ENCODE measurements around the gene PDZK1. TPM values are rescaled to one million over a fixed set of nuclear protein-coding genes. Genes with fewer than 3 reads are reported as not detected.

Gene PDZK1
- total RNA-seq = not detected

- no peak within 1 kb of the TSS for H3K4me3 Mint-ChIP-seq
- H3K27me3 Mint-ChIP-seq = no peaks in the 10 kb centered on the region
- no peak within 1 kb of the TSS for H3K27ac Mint-ChIP-seq
- POLR2A ChIA-PET = no interaction called here
- DNase-seq (no peak), ATAC-seq (no peak)
- intact Hi-C loops (cut with micrococcal nuclease) = no loop called here
- no peaks in the 10 kb centered on the region for H3K9me3 Mint-ChIP-seq
- TF ChIP-seq CTCF (IDR thresholded peaks at IDR 0.05) = no peak
- H3K36me3 Mint-ChIP-seq (ENCODE audit: low read depth) = no peaks in the 10 kb centered on the region
- CTCF ChIA-PET = interaction anchor here (1.6 kb wide), 1 partner anchor 14 kb away, joined by 5 read pairs; no protein-coding TSS in a partner anchor
- no peaks in the 10 kb centered on the region for H3K4me1 Mint-ChIP-seq (ENCODE audit: low read depth)
These were observed at the start of gene PDZK1 for GRCh38 chr1:145707183-145707867. TSS of gene PDZK1 (minus strand) at chr1:145707368. CDS start at chr1:145688021, 19,347 bp downstream.

- H3K9me3 Mint-ChIP-seq = no peaks in the 10 kb centered on the region
- H3K27ac Mint-ChIP-seq = peak overlapping the region; percentile 30
- TF ChIP-seq CTCF (IDR thresholded peaks at IDR 0.05) = no peak
- no peak for DNase-seq
- intact Hi-C loops (cut with micrococcal nuclease) = no loop called here
- peaks cover 12% of the 10 kb centered on the region for H3K4me1 Mint-ChIP-seq (ENCODE audit: low read depth)
- ChIA-PET CTCF (interaction anchor here (1.0 to 2.2 kb wide), 4 partner anchors 16 to 94 kb away, joined by 3 to 12 read pairs (median 4); partner anchors contain the start of gene NUDT17), POLR2A (interaction anchor here (0.7 kb wide), 1 partner anchor 40 kb away, joined by 3 read pairs; no protein-coding TSS in a partner anchor)
- no peaks in the 10 kb centered on the region for H3K27me3 Mint-ChIP-seq
- H3K36me3 Mint-ChIP-seq (ENCODE audit: low read depth) = peaks cover 36% of the 10 kb centered on the region
- no peak overlapping the region for H3K4me3 Mint-ChIP-seq
- ATAC-seq = no peak
These were observed 44.4 kb upstream of the PDZK1 start for GRCh38 chr1:145751491-145752037.

- H3K27ac Mint-ChIP-seq = no peak overlapping the region
- peaks cover 36% of the 10 kb centered on the region for H3K36me3 Mint-ChIP-seq (ENCODE audit: low read depth)
- CTCF ChIA-PET = interaction anchor here (1.0 to 2.2 kb wide), 4 partner anchors 14 to 95 kb away, joined by 3 to 12 read pairs (median 4); partner anchors contain the start of gene NUDT17
These were observed 43.3 kb upstream of the PDZK1 start for GRCh38 chr1:145750426-145750825.

GRCh38 chr1:145747398-145748247 is 40.5 kb upstream of the PDZK1 start:
- H3K4me3 Mint-ChIP-seq = no peak overlapping the region

More at GRCh38 chr1:145750426-145750825, 43.3 kb upstream of the PDZK1 start:
- no peaks in the 10 kb centered on the region for H3K27me3 Mint-ChIP-seq
- POLR2A ChIA-PET = interaction anchor here (0.7 kb wide), 1 partner anchor 77 kb away, joined by 3 read pairs; no protein-coding TSS in a partner anchor
- TF ChIP-seq CTCF (IDR thresholded peaks at IDR 0.05) = no peak
- ATAC-seq (no peak), DNase-seq (no peak)
- H3K9me3 Mint-ChIP-seq = no peaks in the 10 kb centered on the region
- H3K4me1 Mint-ChIP-seq (ENCODE audit: low read depth) = peaks cover 12% of the 10 kb centered on the region
- intact Hi-C loops (cut with micrococcal nuclease) = no loop called here
- no peak overlapping the region for H3K4me3 Mint-ChIP-seq

More at GRCh38 chr1:145747398-145748247, 40.5 kb upstream of the PDZK1 start:
- ChIA-PET CTCF (interaction anchor here (1.8 kb wide), 1 partner anchor 11 kb away, joined by 5 read pairs; no protein-coding TSS in a partner anchor), POLR2A (interaction anchor here (1.0 to 1.4 kb wide), 2 partner anchors 8 to 76 kb away, joined by 3 to 6 read pairs; partner anchors contain the start of genes POLR3C and RNF115)
- Mint-ChIP-seq H3K27ac (no peak overlapping the region), H3K36me3 (ENCODE audit: low read depth) (peaks cover 49% of the 10 kb centered on the region), H3K27me3 (no peaks in the 10 kb centered on the region), H3K9me3 (no peaks in the 10 kb centered on the region), H3K4me1 (ENCODE audit: low read depth) (peaks cover 12% of the 10 kb centered on the region)
- TF ChIP-seq CTCF (IDR thresholded peaks at IDR 0.05) = no peak
- intact Hi-C loops (cut with micrococcal nuclease) = no loop called here
- DNase-seq (no peak), ATAC-seq (no peak)

All from activated CD8-positive, alpha-beta T cell treated with anti-CD3 and anti-CD28 coated beads for 36 hours (primary cell).